GM18498 (cell line): ENCODE measurements around the gene ASPG.

ENCODE experiments used
- ATAC-seq: cut with Tn5 transposase; IDR thresholded peaks from one replicate; pipeline ENCODE4 v1.9.1; 2021; ENCODE audit warnings: mild to moderate bottlenecking, moderate library complexity; ENCODE audit not compliant: unreplicated experiment

ASPG gene

GRCh38 chr14:104158827-104159798 is 73.6 kb downstream of the ASPG start:
- no peak for ATAC-seq

- no peak for ATAC-seq
Observed at GRCh38 chr14:104159990-104160389, 74.5 kb downstream of the ASPG start.

- no peak for ATAC-seq
Observed at GRCh38 chr14:104161602-104162367, 76.3 kb downstream of the ASPG start.

- ATAC-seq: no peak
Observed at GRCh38 chr14:104162495-104162894, 77.0 kb downstream of the ASPG start.

GRCh38 chr14:104163541-104163940 is 78.0 kb downstream of the ASPG start:
- no peak for ATAC-seq

- ATAC-seq: no peak
Observed at GRCh38 chr14:104164041-104164440, 78.5 kb downstream of the ASPG start.

GRCh38 chr14:104164512-104164911 is 79.0 kb downstream of the ASPG start:
- no peak for ATAC-seq
